Astrocyte (in vitro differentiated cells and primary cell): ENCODE data around the gene ACSM3. TPM values are rescaled to one million over a fixed set of nuclear protein-coding genes. Genes with fewer than 3 reads are reported as not detected.
A peak's percentile ranks its signal among the peaks of the same experiment; 100 is the strongest.

ENCODE experiments used
- DNase-seq: peaks from one replicate; pipeline ENCODE4 v3.0.0-alpha.2; 2010; ENCODE audit warnings: low read depth
- FAIRE-seq: peaks from 2 replicates; lab custom pipeline; 2011; peaks lifted over from hg19 to GRCh38; lab: Jason Lieb, UNC
- H2AFZ ChIP-seq: 2 replicates; pipeline ENCODE4 v1.6.0; 2012; ENCODE audit warnings: low read depth, low read length, inconsistent platforms
- H3K27ac ChIP-seq: 2 replicates; pipeline ENCODE4 v1.5.1; 2011; ENCODE audit warnings: low read depth, low read length, inconsistent platforms
- H3K27me3 ChIP-seq: 2 replicates; pipeline ENCODE4 v1.6.0; 2011; ENCODE audit warnings: low read length, inconsistent platforms; ENCODE audit not compliant: insufficient read depth
- H3K36me3 ChIP-seq: 2 replicates; pipeline ENCODE4 v1.5.1; 2011; ENCODE audit warnings: low read length, inconsistent platforms; ENCODE audit not compliant: insufficient read depth
- H3K4me1 ChIP-seq: 2 replicates; pipeline ENCODE4 v1.5.1; 2011; ENCODE audit warnings: low read length, inconsistent platforms; ENCODE audit not compliant: insufficient read depth
- H3K4me2 ChIP-seq: 2 replicates; pipeline ENCODE4 v1.6.0; 2012; ENCODE audit warnings: low read length, inconsistent platforms
- H3K4me3 ChIP-seq: 2 replicates; pipeline ENCODE4 v1.5.1; 2011; ENCODE audit warnings: low read depth, mild to moderate bottlenecking, low read length, inconsistent platforms; ENCODE audit not compliant: insufficient read depth
- H3K79me2 ChIP-seq: 2 replicates; pipeline ENCODE4 v1.6.0; 2012; ENCODE audit warnings: mild to moderate bottlenecking, low read length, inconsistent platforms; ENCODE audit not compliant: insufficient read depth
- H3K9ac ChIP-seq: 2 replicates; pipeline ENCODE4 v1.6.0; 2012; ENCODE audit warnings: mild to moderate bottlenecking, low read length, inconsistent platforms
- H3K9me3 ChIP-seq: 2 replicates; pipeline ENCODE4 v1.5.1; 2012; ENCODE audit warnings: low read depth, mild to moderate bottlenecking, low read length, inconsistent platforms; ENCODE audit not compliant: insufficient read depth
- H4K20me1 ChIP-seq: 2 replicates; pipeline ENCODE4 v1.6.0; 2012; ENCODE audit warnings: low read length, inconsistent platforms; ENCODE audit not compliant: insufficient read depth
- H3K27ac Mint-ChIP-seq: one replicate; pipeline ENCODE4 v1.8.0; 2021; ENCODE audit warnings: mild to moderate bottlenecking, mixed read lengths; ENCODE audit not compliant: unreplicated experiment
- H3K27me3 Mint-ChIP-seq: one replicate; pipeline ENCODE4 v1.8.0; 2021; ENCODE audit warnings: low read depth, mixed read lengths; ENCODE audit not compliant: unreplicated experiment
- H3K36me3 Mint-ChIP-seq: one replicate; pipeline ENCODE4 v1.8.0; 2021; ENCODE audit warnings: low read depth, mixed read lengths; ENCODE audit not compliant: unreplicated experiment
- H3K4me1 Mint-ChIP-seq: one replicate; pipeline ENCODE4 v1.8.0; 2021; ENCODE audit warnings: low read depth, mixed read lengths; ENCODE audit not compliant: unreplicated experiment
- H3K4me3 Mint-ChIP-seq: one replicate; pipeline ENCODE4 v1.8.0; 2021; ENCODE audit warnings: mild to moderate bottlenecking, moderate library complexity, mixed read lengths; ENCODE audit not compliant: unreplicated experiment
- H3K9me3 Mint-ChIP-seq: one replicate; pipeline ENCODE4 v1.8.0; 2021; ENCODE audit warnings: mild to moderate bottlenecking, mixed read lengths; ENCODE audit not compliant: unreplicated experiment
- EZH2 ChIP-seq: IDR thresholded peaks from 2 replicates; pipeline ENCODE4 v1.6.1; 2012; ENCODE audit warnings: mild to moderate bottlenecking, low read length, inconsistent platforms; ENCODE audit not compliant: insufficient read depth
- total RNA-seq: library from RNA; stranded (reverse); gene quantifications from 2 replicates; pipeline ENCODE4 v1.2.1, GENCODE V29; 2021
- TF ChIP-seq, protein P1 (sequence below): IDR thresholded peaks from 2 replicates; pipeline ENCODE4 v1.5.1; 2011; ENCODE audit warnings: low read depth, mild to moderate bottlenecking, inconsistent platforms, low read length, moderate library complexity; ENCODE audit not compliant: insufficient read depth

ACSM3 gene
- total RNA-seq, 1 donor from 2014 or later: 7.4 TPM

DNA sequence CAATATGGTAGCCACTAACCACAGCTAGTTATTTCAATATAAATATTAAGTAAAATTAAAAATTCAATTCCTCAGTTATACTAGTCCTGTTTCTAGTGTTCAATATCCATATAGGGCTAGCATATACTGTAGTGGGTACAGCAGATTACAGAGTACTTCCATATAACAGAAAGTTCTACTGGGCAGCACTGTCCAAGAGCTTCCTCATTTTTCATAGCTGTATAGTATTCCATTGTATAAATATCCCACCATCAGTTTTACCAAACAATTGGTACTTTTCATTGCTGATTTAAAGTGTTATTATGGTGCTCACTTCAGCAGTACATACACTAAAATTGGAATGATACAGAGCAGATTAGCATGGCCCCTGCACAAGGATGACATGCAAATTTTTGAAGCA, 20.4 kb downstream of the ACSM3 start:
- no peak overlapping the region for H3K4me3 Mint-ChIP-seq
- no peak overlapping the region for H3K27ac Mint-ChIP-seq
- Histone ChIP-seq H3K4me3 (no peak overlapping the region), H3K9ac (no peak overlapping the region), H3K4me1 (no peaks in the 10 kb centered on the region), H3K36me3 (no peaks in the 10 kb centered on the region), H3K27me3 (no peaks in the 10 kb centered on the region), H2AFZ (no peak overlapping the region), H3K9me3 (no peaks in the 10 kb centered on the region), H4K20me1 (no peaks in the 10 kb centered on the region), H3K27ac (no peak overlapping the region), H3K4me2 (no peak overlapping the region), H3K79me2 (no peaks in the 10 kb centered on the region)
- FAIRE-seq (no peak), DNase-seq (no peak)
- TF ChIP-seq EZH2: no peak
- TF ChIP-seq, protein P1, sequence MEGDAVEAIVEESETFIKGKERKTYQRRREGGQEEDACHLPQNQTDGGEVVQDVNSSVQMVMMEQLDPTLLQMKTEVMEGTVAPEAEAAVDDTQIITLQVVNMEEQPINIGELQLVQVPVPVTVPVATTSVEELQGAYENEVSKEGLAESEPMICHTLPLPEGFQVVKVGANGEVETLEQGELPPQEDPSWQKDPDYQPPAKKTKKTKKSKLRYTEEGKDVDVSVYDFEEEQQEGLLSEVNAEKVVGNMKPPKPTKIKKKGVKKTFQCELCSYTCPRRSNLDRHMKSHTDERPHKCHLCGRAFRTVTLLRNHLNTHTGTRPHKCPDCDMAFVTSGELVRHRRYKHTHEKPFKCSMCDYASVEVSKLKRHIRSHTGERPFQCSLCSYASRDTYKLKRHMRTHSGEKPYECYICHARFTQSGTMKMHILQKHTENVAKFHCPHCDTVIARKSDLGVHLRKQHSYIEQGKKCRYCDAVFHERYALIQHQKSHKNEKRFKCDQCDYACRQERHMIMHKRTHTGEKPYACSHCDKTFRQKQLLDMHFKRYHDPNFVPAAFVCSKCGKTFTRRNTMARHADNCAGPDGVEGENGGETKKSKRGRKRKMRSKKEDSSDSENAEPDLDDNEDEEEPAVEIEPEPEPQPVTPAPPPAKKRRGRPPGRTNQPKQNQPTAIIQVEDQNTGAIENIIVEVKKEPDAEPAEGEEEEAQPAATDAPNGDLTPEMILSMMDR: no peak
- H3K36me3 Mint-ChIP-seq: no peaks in the 10 kb centered on the region
- H3K27me3 Mint-ChIP-seq: no peaks in the 10 kb centered on the region
- H3K4me1 Mint-ChIP-seq: no peaks in the 10 kb centered on the region
- no peaks in the 10 kb centered on the region for H3K9me3 Mint-ChIP-seq

DNA sequence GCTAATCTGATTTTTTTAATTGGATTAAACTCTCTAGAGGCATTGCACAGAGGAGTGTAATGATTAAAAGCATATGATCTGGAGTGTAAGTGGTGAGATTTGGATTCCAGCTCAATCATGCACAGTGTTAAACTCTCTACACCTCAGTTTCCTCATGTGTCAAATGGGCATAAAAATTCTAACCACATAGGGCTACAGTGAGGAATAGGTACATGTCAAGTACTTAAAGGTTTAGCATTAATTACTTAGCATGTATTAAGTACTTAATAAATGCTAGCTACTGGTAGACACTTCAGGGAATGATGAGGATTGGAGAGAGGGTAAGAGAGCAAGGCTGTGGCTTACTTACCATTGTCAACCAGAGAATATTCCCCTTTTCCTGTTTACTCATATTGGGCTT, 25.3 kb downstream of the ACSM3 start:
- Histone ChIP-seq H3K9ac (no peak overlapping the region), H3K36me3 (no peaks in the 10 kb centered on the region), H2AFZ (no peak overlapping the region), H3K4me3 (no peak overlapping the region), H4K20me1 (no peaks in the 10 kb centered on the region), H3K27ac (no peak overlapping the region), H3K9me3 (no peaks in the 10 kb centered on the region), H3K27me3 (no peaks in the 10 kb centered on the region), H3K4me2 (no peak overlapping the region), H3K79me2 (no peaks in the 10 kb centered on the region), H3K4me1 (peaks cover 5% of the 10 kb centered on the region)
- FAIRE-seq: no peak
- Mint-ChIP-seq H3K4me1 (no peaks in the 10 kb centered on the region), H3K36me3 (no peaks in the 10 kb centered on the region), H3K27ac (no peak overlapping the region), H3K27me3 (no peaks in the 10 kb centered on the region), H3K4me3 (no peak overlapping the region), H3K9me3 (no peaks in the 10 kb centered on the region)
- TF ChIP-seq, protein P1: no peak
- TF ChIP-seq EZH2: no peak
- no peak for DNase-seq

DNA sequence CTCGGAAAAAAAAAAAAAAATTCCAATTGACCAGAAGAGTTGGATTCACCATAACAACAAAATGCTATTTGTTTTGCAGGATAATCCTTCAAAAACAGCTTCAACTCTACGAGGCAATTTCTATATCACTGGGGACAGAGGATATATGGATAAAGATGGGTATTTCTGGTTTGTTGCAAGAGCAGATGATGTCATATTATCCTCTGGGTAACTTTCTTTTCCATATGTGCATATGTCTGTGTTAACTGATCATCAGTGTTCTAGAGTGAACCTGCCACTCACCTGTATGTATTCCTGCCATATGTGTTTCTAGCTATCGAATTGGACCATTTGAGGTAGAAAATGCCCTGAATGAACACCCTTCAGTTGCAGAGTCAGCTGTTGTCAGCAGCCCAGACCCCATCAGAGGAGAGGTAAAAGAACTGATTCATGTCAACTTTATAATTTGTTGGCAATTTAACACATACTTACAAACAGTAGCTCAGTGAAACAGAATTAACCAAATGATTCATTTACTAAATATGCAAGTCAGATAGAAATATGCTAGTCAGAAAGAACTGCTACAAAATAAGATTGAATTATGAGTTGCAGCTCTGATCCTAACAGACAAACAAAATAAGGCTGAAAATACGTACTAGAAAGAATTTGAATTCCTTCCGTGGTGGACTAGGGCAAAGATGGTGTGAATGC, 28.3 kb downstream of the ACSM3 start:
- no peak overlapping the region for H3K27ac Mint-ChIP-seq
- H3K4me1 Mint-ChIP-seq: no peaks in the 10 kb centered on the region
- Histone ChIP-seq H2AFZ (peak overlapping the region; percentile 41), H3K9ac (no peak overlapping the region), H3K27me3 (no peaks in the 10 kb centered on the region), H4K20me1 (no peaks in the 10 kb centered on the region), H3K4me1 (peaks cover 5% of the 10 kb centered on the region), H3K27ac (no peak overlapping the region), H3K36me3 (no peaks in the 10 kb centered on the region), H3K79me2 (no peaks in the 10 kb centered on the region), H3K9me3 (no peaks in the 10 kb centered on the region), H3K4me3 (no peak overlapping the region), H3K4me2 (no peak overlapping the region)
- no peak overlapping the region for H3K4me3 Mint-ChIP-seq
- TF ChIP-seq, protein P1: no peak
- no peak for TF ChIP-seq EZH2
- DNase-seq: peak; percentile 51
- H3K9me3 Mint-ChIP-seq: no peaks in the 10 kb centered on the region
- H3K27me3 Mint-ChIP-seq: no peaks in the 10 kb centered on the region
- no peaks in the 10 kb centered on the region for H3K36me3 Mint-ChIP-seq
- no peak for FAIRE-seq
